Erythroblast (primary cell): ENCODE measurements around the gene PTPRN2.

Experiments
- GATA1 ChIP-seq: IDR thresholded peaks from 2 replicates; pipeline ENCODE4 v1.6.1; 2011; ENCODE audit warnings: low read depth, mild to moderate bottlenecking, control low read depth, low read length, moderate library complexity
- POLR2A ChIP-seq: IDR thresholded peaks from 2 replicates; pipeline ENCODE4 v1.6.1; 2011; ENCODE audit warnings: mild to moderate bottlenecking, low read length

DNA sequence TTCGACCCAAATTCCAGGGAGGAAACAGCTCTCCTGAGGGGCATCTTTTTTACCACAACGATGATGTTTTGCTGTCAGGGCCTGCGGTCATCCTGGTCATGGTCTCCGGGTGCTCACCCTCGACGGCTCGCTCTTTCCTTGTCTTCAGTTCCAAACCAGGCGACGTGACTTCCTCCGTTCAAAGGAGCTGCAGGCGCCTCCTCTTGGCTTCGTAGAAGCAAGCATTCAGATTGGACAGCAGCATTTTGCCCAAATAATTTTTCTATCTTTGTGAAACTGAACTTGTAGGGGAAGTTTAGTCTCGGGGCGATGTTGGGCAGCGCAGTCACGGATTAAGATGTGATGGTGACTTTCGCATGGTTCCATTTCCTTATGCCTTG is 1042.0 kb downstream of the PTPRN2 start:
- TF ChIP-seq POLR2A, result no peak
- TF ChIP-seq GATA1, result no peak
